Measurements from ENCODE around the gene C4BPA.

GRCh38 chr1:207140536-207140935 lies 36.5 kb downstream of the C4BPA start:
- TF ChIP-seq, protein P1, sequence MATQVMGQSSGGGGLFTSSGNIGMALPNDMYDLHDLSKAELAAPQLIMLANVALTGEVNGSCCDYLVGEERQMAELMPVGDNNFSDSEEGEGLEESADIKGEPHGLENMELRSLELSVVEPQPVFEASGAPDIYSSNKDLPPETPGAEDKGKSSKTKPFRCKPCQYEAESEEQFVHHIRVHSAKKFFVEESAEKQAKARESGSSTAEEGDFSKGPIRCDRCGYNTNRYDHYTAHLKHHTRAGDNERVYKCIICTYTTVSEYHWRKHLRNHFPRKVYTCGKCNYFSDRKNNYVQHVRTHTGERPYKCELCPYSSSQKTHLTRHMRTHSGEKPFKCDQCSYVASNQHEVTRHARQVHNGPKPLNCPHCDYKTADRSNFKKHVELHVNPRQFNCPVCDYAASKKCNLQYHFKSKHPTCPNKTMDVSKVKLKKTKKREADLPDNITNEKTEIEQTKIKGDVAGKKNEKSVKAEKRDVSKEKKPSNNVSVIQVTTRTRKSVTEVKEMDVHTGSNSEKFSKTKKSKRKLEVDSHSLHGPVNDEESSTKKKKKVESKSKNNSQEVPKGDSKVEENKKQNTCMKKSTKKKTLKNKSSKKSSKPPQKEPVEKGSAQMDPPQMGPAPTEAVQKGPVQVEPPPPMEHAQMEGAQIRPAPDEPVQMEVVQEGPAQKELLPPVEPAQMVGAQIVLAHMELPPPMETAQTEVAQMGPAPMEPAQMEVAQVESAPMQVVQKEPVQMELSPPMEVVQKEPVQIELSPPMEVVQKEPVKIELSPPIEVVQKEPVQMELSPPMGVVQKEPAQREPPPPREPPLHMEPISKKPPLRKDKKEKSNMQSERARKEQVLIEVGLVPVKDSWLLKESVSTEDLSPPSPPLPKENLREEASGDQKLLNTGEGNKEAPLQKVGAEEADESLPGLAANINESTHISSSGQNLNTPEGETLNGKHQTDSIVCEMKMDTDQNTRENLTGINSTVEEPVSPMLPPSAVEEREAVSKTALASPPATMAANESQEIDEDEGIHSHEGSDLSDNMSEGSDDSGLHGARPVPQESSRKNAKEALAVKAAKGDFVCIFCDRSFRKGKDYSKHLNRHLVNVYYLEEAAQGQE (IDR thresholded peaks at IDR 0.05; ENCODE audit: low read depth), result no peak
- TF ChIP-seq EP300 (IDR thresholded peaks at IDR 0.05; ENCODE audit: borderline replicate concordance) (no peak), NFIC (IDR thresholded peaks at IDR 0.05) (no peak), USF1 (IDR thresholded peaks at IDR 0.05) (no peak)

Data from Ishikawa (cell line).